Lung microvascular endothelial cell (primary cell): ENCODE data around the gene MRPL39. TPM values are rescaled to one million over a fixed set of nuclear protein-coding genes. Genes with fewer than 3 reads are reported as not detected.
A peak's percentile ranks its signal among the peaks of the same experiment; 100 is the strongest.

Source experiments
- DNase-seq, 2 donors: peaks; one replicate each; pipeline versions ENCODE4 v3.0.0 to v3.0.0-alpha.2; 2010; ENCODE audit warnings: low read depth in 2 of 2
- total RNA-seq: library from RNA; depleted of rRNA; stranded (reverse); fragments of >200 nt; gene quantifications from 2 replicates; pipeline ENCODE4 v1.2.1, GENCODE V29; 2014

Gene MRPL39
- total RNA-seq, 1 donor from 2014 or later = 23.4 TPM

DNA sequence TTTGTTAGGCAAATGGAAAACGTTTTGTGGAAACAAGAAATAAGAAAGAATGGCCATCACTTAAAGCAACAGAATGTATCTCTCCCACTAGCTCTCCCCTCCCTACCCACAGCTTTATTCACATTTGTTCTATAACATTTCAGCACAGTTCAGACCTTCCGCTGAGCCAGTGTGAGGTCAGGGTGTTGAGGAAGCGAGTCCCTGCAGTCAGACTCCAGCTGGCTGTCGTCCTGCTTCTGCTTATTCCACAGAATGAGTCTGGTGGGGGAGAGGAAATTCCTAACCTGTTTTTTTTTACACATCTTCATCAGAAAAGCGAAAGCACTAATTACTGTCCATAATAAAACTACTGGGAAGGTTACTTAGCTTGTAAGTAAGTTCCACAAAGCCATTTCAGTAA, 39.0 kb downstream of the MRPL39 start:
- DNase-seq = peak; percentile 91

DNA sequence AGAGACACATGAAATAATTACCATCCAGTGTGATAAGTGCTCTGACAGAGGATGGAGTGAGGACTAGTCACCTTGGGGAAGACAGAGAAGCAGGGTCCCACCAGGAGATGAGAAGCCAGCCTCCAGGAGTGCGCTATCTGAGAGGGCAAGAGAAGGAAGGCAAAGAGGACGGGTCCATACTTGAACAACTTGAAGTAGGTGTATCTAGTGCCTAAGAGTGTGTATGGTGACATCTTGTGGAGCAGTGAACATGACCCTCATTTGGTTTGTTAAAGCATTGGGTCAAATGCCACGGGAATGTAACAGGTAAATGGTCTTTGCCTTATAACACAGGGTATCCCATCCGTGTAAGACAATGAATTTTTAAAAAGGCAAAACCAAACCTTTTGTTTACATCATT, 39.8 kb downstream of the MRPL39 start:
- no peak for DNase-seq

DNA sequence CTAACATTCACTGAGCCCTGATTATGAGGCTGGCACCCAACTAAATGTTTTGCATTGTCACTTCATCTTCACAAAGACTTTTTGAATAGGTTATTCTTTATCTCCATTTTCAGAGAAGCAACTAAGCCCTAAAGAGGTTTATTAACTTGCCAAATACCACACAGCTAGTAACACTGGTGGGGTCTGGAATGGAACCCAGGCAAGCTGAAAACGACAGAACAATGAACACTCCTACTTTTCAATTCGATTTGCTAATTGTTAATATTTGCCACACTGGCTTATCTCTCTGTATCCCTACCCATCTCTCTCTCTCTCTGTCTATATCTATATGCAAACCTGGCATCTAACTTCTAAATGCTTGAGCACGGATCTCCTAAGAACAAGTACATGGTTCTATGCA, 40.6 kb downstream of the MRPL39 start:
- no peak for DNase-seq

DNA sequence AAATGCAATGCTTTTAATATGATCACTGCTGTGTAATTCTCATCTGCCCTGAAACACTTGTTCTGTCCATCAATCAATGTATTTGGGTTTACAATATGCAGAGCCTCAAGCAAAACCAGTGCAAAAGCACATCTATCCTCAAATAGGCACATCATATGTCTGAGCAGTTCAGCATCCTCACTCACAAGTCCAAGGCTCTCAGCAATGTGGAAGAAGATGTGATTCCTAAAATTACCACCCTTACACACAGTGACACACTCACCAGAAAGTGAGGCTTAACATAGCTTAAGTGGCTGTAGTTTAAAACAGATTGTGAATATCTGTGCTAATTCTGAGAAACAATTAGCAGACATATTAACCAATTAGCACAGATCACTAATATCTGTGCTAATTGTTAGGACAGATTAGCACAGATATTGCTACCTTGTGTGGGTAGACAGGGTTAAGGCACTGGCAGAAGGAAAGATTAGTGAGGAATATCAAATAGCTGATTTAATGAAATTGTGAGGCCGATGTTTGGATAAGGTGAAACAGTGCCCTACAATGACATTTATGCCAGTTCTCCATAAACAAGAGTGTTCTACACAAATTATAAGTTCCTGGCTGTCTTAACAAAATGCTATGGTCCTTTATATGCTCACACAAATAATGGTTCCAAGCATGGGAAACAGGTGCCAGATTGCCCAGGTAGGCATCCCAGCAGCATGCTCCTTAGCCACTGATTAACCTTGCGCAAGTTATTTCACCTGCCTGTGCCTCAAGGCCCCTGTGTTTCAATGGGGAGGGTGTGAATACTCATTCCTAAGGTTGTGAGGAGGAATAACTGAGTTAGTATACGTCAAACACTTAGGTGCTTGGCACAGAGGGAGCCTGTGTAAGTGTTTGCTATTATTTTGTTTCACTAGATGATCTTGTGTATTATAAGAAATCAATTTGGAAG, 41.7 kb downstream of the MRPL39 start:
- no peak for DNase-seq

DNA sequence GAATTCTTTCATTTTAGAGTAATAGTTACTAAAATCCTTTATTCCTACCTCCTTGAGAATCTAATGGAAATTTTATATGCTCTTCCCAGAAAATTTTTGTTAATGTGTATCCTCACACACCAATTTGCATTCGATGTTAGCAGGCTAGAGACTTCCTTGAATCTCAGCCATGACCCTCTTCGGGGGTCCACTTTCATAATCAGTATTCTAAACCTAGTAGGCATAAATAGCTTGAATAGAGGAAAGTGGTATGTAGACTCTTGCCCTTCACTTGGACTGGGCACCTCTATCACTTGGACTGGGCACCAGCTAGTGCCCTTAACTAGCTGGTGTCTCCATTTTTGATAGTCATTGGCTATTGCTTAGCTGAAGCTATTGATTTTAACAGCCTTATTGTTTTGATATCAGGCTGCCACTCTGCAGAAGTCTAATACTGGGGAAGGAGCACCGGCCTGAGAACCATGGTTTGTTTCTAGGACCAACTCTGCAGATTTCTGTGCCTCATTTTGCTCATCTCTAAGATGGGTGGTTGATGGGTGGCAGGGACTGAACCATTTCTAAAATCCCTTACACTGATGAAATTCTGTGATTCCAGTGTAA, 42.8 kb downstream of the MRPL39 start:
- no peak for DNase-seq

DNA sequence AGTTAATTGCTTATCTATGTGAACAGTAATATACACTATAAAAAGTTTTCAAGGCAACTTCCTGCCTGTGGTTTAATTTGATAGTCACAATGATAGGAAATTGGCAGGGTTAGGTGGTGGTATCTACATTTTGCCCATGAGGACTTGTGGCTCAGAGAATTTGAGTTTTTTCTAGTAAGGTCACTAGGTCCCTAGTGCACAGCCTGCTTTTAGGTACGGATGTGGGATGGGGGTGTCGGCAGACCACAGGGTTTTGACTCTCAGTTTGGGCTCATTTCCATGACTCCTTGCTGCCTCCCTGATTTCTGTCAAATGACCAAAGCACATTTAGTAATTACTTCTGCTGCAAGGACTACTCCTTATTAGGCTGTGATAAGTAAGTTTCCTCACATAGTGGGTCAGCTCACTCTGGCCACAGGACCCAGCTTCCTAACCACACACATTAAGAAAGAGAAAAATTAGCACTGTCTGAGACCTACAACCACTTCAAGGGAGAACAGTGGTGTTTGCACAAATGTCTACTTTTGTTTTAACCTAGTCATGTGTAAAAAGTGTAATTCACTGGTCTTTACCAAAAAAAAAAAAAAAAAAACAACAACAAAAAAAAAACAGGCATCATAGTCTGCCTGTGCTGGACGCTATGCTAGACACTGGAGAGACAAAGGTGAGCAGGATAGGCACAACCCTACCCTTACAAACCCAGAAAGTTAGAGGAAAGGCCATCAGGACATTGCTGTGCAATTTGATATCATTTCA, 43.7 kb downstream of the MRPL39 start:
- no peak for DNase-seq

DNA sequence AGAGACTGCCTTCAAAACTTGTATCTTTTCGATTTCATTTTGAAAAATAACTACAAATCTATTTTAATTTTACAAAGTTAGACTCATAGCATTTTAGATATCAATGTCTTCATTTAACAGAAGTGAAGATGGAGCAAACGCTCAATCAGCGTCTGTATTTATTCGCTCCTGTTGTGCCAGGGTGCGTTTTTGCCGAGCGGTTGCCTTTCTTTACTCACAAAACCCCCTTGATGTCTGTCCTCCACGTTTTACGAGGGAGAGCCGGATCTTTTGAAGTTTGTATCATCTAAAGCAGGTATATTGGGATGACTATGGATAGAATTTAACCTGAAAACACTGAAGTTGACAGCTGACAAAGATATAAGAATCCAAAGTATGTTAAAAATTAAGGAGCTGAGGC, 44.6 kb downstream of the MRPL39 start:
- DNase-seq = no peak

DNA sequence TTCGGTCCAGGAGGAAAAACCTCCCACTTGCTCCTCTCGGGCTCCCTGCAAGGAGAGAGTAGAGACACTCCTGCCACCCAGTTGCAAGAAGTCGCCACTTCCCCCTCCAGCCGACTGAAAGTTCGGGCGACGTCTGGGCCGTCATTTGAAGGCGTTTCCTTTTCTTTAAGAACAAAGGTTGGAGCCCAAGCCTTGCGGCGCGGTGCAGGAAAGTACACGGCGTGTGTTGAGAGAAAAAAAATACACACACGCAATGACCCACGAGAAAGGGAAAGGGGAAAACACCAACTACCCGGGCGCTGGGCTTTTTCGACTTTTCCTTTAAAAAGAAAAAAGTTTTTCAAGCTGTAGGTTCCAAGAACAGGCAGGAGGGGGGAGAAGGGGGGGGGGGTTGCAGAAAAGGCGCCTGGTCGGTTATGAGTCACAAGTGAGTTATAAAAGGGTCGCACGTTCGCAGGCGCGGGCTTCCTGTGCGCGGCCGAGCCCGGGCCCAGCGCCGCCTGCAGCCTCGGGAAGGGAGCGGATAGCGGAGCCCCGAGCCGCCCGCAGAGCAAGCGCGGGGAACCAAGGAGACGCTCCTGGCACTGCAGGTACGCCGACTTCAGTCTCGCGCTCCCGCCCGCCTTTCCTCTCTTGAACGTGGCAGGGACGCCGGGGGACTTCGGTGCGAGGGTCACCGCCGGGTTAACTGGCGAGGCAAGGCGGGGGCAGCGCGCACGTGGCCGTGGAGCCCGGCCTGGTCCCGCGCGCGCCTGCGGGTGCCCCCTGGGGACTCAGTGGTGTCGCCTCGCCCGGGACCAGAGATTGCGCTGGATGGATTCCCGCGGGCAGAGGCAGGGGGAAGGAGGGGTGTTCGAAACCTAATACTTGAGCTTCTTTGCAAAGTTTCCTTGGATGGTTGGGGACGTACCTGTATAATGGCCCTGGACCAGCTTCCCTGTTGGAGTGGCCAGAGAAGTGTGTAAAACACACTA, 45.3 kb downstream of the MRPL39 start:
- DNase-seq = peak; percentile 65 to 86

DNA sequence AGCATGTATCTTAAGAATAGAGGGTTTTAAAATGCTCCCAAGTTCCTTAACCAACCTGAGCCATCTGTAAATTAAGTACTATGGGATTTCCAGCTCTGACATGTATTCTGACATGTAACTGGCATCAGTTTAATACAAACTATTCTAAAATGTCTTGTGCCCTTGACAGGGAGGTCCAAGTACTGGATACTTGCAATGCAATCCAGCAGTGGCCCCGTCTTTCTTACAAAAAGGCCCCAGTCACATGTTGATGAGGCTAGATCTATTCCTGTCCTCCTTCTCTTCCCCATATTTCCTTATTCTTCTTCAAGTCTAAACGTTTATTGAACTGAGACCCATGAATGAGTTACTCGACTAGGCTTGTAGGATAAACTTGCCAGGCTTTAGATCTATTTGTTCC, 46.4 kb downstream of the MRPL39 start:
- no peak for DNase-seq

DNA sequence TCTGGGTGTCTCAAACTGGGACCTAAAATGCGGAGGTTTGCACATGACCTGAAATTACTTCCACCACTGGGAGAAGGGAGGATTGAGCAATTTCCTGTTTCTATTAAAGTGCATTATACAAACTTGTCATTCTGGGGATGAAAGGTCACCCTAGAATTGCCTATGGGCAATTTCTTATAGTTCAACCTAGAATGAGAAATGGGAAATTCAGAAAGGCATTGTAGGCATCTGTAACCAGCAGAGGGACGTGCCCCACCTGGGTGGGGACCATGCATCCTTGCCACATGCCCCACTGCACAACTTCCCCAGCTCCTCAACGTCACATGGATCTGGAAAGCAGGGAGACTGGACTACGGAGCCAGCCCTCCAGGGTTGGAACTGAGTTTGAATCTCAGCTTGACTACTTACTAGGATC, 47.0 kb downstream of the MRPL39 start:
- peak; percentile 13 to 27 for DNase-seq

DNA sequence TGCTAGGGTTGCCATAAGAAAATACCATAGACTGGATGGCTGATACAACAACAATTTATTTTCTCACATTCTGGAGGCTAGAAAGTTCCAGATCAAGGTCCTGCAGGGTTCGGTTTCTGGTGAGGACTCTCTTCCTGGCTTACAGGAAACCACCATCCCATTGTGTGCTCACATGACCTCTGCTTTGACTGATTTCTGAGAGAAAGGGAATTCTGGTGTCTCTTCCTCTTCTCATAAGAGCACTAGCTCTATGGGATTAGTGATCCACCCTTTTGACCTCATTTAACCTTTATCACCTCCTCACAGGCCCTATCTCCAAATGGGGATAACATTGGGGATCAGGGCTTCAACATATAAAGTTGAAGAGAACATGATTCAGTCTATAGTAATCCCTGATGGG, 47.5 kb downstream of the MRPL39 start:
- peak in 1 of 2 donors; percentile 29 for DNase-seq

DNA sequence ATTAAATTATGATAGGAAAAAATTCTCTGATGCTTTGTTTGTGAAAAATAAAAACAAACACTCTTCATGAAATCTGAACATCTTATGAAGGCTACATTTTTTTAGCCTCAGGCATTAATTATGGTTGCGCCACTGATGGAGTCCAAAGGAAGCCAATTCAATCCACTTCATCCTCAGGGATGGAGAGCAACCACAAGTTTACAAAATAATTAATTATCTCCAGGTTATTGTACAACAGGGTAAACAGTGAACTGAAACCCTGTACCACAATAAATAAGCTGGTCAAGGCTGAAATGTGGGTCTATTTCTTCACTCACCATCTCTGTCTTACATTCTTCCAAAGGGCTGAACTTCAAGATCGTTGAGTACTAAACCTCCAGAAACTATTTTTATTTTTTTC, 49.2 kb downstream of the MRPL39 start:
- no peak for DNase-seq

DNA sequence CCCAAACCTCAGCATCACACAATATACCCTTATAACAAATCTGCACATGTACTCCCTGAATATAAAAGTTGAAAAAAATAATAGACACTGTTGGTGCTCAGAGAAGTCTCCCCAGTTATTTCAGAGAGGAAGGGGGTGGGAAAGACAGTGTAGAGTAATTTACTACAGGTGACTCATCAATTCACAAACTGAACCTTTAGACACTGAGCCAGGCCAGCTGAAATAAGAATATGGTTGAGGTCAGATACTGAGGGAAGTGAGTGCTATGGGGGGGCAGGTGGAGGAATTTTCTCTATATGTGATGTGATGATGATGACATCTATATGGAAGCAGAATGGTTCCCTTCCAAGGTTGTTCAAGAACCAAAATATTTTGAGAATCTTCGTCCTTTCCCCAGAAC, 50.1 kb downstream of the MRPL39 start:
- DNase-seq = no peak

DNA sequence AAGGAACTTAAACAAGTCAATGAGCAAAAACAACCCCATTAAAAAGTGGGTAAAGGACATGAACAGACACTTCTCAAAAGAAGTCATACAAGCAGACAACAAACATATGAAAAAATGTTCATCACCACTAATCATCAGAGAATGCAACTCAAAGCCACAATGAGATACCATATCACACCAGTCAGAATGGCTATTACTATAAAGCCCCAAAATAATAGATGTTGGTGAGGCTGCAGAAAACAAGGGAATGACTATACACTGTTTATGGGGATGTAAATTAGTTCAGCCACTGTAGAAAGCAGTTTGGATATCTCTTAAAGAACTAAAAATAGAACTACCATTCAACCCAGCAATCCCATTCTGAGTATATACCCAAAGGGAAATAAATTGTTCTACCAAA, 51.2 kb downstream of the MRPL39 start:
- no peak for DNase-seq

DNA sequence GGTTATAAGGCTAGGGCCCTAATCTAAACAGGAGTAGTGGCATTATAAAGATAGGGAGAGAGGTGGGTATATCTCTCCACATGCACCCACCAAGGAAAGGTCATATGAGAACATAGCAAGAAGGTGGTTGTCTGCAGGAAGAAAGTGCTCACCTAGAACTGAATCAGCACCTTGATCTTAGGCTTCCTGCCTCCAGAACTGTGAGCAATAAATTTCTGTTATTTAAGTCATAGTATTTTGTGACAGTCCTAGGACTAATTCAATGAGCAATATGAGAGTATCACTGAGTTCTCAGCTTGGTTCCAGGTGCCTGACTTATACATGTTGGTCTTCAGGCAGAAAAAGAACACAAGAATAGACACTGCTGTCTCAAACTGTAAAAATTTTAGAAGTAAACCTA, 51.8 kb downstream of the MRPL39 start:
- DNase-seq = no peak

DNA sequence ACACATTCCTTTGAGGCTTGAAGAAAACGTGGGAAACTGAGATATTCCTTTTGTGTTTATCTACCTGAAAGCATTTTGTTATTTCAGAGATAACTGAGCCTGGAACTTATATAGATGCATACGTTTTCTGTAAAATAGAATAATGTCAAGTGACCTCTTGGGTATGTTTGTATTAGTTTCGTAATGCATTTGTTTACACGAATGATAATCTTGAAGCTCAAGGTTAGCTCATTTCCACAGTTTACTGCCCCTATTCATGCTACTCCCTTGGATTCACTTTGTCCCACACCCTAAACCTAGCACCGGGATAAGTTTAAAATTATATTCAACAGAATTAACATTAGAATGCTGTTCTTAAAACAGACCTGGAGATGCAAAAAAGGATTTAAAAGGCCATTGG, 54.4 kb downstream of the MRPL39 start:
- no peak for DNase-seq

DNA sequence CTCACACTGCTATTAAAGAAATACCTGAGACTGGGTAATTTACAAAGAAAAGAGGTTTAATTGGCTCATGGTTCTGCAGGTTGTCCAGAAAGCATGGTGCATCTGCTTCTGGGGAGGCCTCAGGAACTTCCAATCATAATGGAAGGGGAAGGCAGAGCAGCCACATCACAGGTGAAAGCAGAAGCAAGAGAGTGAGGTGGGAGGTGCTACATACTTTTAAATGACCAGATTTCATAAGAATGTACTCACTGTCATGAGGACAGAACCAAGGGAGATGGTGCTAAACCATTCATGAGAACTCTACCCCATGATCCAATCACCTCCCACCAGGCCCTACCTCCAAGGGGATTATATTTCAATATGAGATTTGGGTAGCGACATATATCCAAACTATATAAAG, 55.7 kb downstream of the MRPL39 start:
- DNase-seq = no peak

DNA sequence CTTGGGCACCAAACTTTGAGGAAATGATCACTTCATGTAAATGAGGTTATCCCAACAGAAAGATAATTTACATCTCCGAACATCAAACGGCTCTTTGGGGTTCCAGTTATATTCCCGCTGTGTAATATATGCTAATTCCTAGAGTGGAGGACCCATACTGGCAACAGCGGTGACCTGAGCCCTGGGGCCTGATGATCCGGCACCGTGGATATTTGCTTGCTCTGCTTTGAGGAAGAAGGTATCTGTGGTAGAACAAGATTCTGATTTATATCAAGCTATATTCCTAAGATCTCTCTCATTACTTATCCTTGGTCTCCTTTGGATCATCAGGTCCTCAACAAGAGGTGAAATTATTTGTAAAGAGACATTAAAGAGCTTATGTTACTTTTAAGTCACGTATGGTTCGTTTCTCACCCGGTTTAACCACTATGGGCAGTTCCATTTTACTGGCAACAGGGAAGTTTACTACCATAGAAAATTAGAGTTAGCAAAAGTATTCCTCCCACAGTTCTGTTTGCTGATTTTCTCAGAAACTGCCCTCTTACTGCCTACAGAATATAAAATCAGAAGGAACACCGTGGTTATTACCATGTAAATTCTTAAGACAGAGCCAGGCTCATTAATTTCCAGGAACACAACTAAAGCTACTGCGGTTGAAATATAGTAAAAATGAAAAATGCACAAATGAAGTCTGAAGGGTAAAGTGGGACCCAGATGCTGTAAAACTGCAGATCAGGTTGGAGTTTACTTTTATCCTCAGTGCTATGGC, 56.7 kb downstream of the MRPL39 start:
- DNase-seq = no peak

DNA sequence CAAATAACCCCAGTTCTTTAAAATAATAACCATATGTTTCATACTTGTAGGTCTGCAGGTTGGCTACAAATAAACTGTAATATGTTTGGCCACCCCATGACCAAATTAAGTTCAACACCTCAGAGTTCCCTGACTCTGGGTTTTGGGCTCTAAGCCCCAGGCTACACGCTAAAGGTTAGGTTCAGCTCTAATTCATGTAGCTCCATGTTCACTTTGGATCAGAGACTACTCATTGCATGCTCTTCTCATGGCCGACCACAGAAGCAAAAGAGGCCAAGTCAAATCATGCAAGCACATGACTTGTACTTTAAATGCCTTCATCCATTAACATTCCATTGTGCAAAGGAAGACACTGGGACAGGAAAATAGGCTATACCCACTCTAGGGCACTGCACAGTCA, 66.2 kb downstream of the MRPL39 start:
- DNase-seq = no peak

DNA sequence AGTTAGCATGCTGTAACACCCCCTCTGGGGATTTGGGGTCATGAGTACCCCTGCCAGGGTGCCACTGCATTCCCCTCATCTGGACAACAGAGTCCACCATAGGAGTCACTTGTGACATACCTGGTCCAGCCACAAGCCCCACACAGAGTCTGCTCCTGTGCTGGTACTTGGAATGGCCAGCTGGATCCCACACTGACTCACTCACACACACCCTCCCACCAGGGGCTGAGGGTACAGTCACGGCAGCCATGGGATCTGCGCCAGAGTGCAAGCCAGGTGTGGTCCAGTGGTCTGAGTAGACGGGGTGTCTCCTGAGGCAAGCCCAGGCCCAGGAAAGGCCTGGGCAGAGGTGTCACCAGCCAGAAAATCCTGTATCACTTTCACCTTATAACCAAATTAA, 67.7 kb downstream of the MRPL39 start:
- DNase-seq = no peak
